K562 (cell line): Measurements from ENCODE around the gene STX18. TPM values are rescaled to one million over a fixed set of nuclear protein-coding genes. Genes with fewer than 3 reads are reported as not detected.

Experiments used
- ATAC-seq: fragments of 200-7000 bp; cut with Tn5 transposase; 3 replicates; pipeline ENCODE4 v1.9.1; 2020; ENCODE audit warnings: moderate library complexity
- BruUV-seq: library from RNA; stranded (reverse); fragments of 400-500 nt; replicated peaks from 2 replicates; lab custom pipeline; 2021; lab: Mats Ljungman, UMichigan
- CTCF ChIA-PET: fragments of 300-600 bp; formaldehyde crosslinking; extraction: SDS; loops from one replicate; lab custom pipeline; 2021; ENCODE audit warnings: low intra/inter-chr PET ratio; lab: Yijun Ruan, JAX
- POLR2A ChIA-PET: fragments of 300-600, 350-650 bp; sonication (Branson Sonifier 250); formaldehyde crosslinking; extraction: SDS; loops from one replicate; lab custom pipeline; 2021; ENCODE audit warnings: antibody characterized with exemption, inconsistent platforms; lab: Yijun Ruan, JAX
- DNase-seq, 4 experiments: peaks; one replicate each; pipeline versions ENCODE4 v3.0.0 to v3.0.0-alpha.2; 2011 to 2018; ENCODE audit warnings: low spot score in 3 of 4, mixed read lengths in 3 of 4; ENCODE audit errors: extremely low read depth in 1 of 4
- FAIRE-seq: peaks from 2 replicates; lab custom pipeline; 2011; peaks lifted over from hg19 to GRCh38; lab: Jason Lieb, UNC
- H2AFZ ChIP-seq: 2 replicates; pipeline ENCODE4 v1.6.0; 2011; ENCODE audit warnings: low read depth, low read length, control low read depth, inconsistent platforms
- H3K27ac ChIP-seq: fragments of 200-600 bp; 3 replicates; pipeline ENCODE4 v1.8.0; 2011; ENCODE audit warnings: low read depth, mild to moderate bottlenecking, control low read depth, inconsistent platforms, low read length, moderate library complexity, mixed read lengths; ENCODE audit errors: extremely low read depth
- H3K27me3 ChIP-seq, 2 experiments: fragments of 300-600 bp in 1 of 2; 2 replicates in 1 of 2; 3 replicates in 1 of 2; pipeline versions ENCODE4 v1.6.0 to v1.8.0; 2011; ENCODE audit warnings: inconsistent platforms in 2 of 2, low read length in 2 of 2, mild to moderate bottlenecking in 1 of 2, mixed read lengths in 1 of 2, moderate library complexity in 1 of 2; ENCODE audit not compliant: control insufficient read depth in 2 of 2, insufficient read depth in 2 of 2
- H3K36me3 ChIP-seq: fragments of 300-600 bp; 3 replicates; pipeline ENCODE4 v1.8.0; 2011; ENCODE audit warnings: mild to moderate bottlenecking, low read length, inconsistent platforms; ENCODE audit not compliant: control insufficient read depth, insufficient read depth
- H3K4me1 ChIP-seq, 2 experiments: fragments of 200-600 bp in 1 of 2; replicated peaks in 1 of 2; 2 replicates in 1 of 2; 3 replicates in 1 of 2; pipeline versions ENCODE4 v1.5.1 to v1.8.0; 2011; ENCODE audit warnings: inconsistent platforms in 2 of 2, low read length in 2 of 2, mild to moderate bottlenecking in 1 of 2, mixed read lengths in 1 of 2, moderate library complexity in 1 of 2; ENCODE audit not compliant: control insufficient read depth in 2 of 2, insufficient read depth in 2 of 2
- H3K4me2 ChIP-seq: 2 replicates; pipeline ENCODE4 v1.6.1; 2011; ENCODE audit warnings: low read length, control low read depth, inconsistent platforms, mixed read lengths; ENCODE audit not compliant: insufficient read depth
- H3K4me3 ChIP-seq: fragments of 200-600 bp; sonication (generic), shearing (Covaris generic); 2 replicates; pipeline ENCODE4 v1.5.1; 2016; ENCODE audit warnings: control low read depth, inconsistent platforms
- H3K79me2 ChIP-seq: fragments of 200-600 bp; 3 replicates; pipeline ENCODE4 v1.8.0; 2011; ENCODE audit warnings: low read length, inconsistent platforms; ENCODE audit not compliant: control insufficient read depth, insufficient read depth
- H3K9ac ChIP-seq, 2 experiments: 2 replicates each; pipeline versions ENCODE4 v1.6.0 to v1.6.1; 2011; ENCODE audit warnings: low read depth in 2 of 2, low read length in 2 of 2, control low read depth in 1 of 2, inconsistent platforms in 1 of 2, mild to moderate bottlenecking in 1 of 2, mixed read lengths in 1 of 2; ENCODE audit not compliant: insufficient read depth in 1 of 2
- H3K9me1 ChIP-seq: one replicate; pipeline ENCODE4 v1.6.0; 2011; ENCODE audit warnings: inconsistent platforms, mild to moderate bottlenecking, low read length, moderate library complexity; ENCODE audit not compliant: control insufficient read depth, insufficient read depth
- H3K9me3 ChIP-seq: replicated peaks from 2 replicates; pipeline ENCODE4 v1.5.1; 2011; ENCODE audit warnings: low read depth, low read length, inconsistent platforms; ENCODE audit not compliant: control insufficient read depth, insufficient read depth
- H4K20me1 ChIP-seq: replicated peaks from 2 replicates; pipeline ENCODE4 v1.6.1; 2011; ENCODE audit warnings: low read length, inconsistent platforms, mixed read lengths; ENCODE audit not compliant: control insufficient read depth, insufficient read depth
- ARID4B ChIP-seq: sonication (generic); formaldehyde crosslinking; IDR thresholded peaks from 2 replicates; pipeline ENCODE4 v1.8.0; 2022; ENCODE audit warnings: mild to moderate bottlenecking, missing genetic modification reagents
- ATF3 ChIP-seq, 2 experiments: fragments of 450-650 bp in 1 of 2; sonication (generic) in 1 of 2; formaldehyde crosslinking in 1 of 2; IDR thresholded peaks in 1 of 2; conservative IDR thresholded peaks in 1 of 2; 2 replicates each; pipeline versions ENCODE4 v1.6.1 to v1.8.1; 2016 to 2023; ENCODE audit warnings: mild to moderate bottlenecking in 2 of 2, moderate library complexity in 2 of 2, inconsistent platforms in 1 of 2, missing genetic modification reagents in 1 of 2
- C11orf30 ChIP-seq: fragments of 450-650 bp; IDR thresholded peaks from 2 replicates; pipeline ENCODE4 v1.6.1; 2016; ENCODE audit warnings: low read depth, mild to moderate bottlenecking
- JUND ChIP-seq, 2 experiments: IDR thresholded peaks; 2 replicates in 1 of 2; 3 replicates in 1 of 2; pipeline ENCODE4 v1.6.1; 2011; ENCODE audit warnings: borderline replicate concordance in 2 of 2, low read depth in 2 of 2, low read length in 2 of 2, improper control_type of control experiment in 1 of 2, missing biosample characterization in 1 of 2, missing genetic modification characterization in 1 of 2, missing genetic modification reagents in 1 of 2
- LEF1 ChIP-seq: fragments of 450-650 bp; IDR thresholded peaks from 2 replicates; pipeline ENCODE4 v1.6.1; 2016; ENCODE audit warnings: mild to moderate bottlenecking
- MAFF ChIP-seq: IDR thresholded peaks from 2 replicates; pipeline ENCODE4 v1.6.1; 2012; ENCODE audit warnings: low read length, improper control_type of control experiment
- MAFK ChIP-seq: IDR thresholded peaks from 2 replicates; pipeline ENCODE4 v1.6.1; 2011; ENCODE audit warnings: low read length, improper control_type of control experiment
- NFIC ChIP-seq: fragments of 450-650 bp; IDR thresholded peaks from 2 replicates; pipeline ENCODE4 v1.6.1; 2017; ENCODE audit warnings: mild to moderate bottlenecking, inconsistent platforms
- SIN3B ChIP-seq: fragments of 450-650 bp; IDR thresholded peaks from 2 replicates; pipeline ENCODE4 v1.6.1; 2017; ENCODE audit warnings: low read depth, mild to moderate bottlenecking, moderate library complexity
- ZBTB12 ChIP-seq: fragments of 250-450 bp; sonication (Bioruptor Pico); IDR thresholded peaks from 2 replicates; pipeline ENCODE4 v1.4.0; 2020
- ZNF212 ChIP-seq: fragments of 450-650 bp; formaldehyde crosslinking; IDR thresholded peaks from 2 replicates; pipeline ENCODE4 v1.4.0; 2020; ENCODE audit warnings: mild to moderate bottlenecking
- ZNF644 ChIP-seq: fragments of 200-800 bp; sonication (Bioruptor generic); IDR thresholded peaks from 2 replicates; pipeline ENCODE4 v1.6.1; 2016; ENCODE audit warnings: low read depth, missing genetic modification characterization, missing compliant biosample characterization
- ZNF77 ChIP-seq: fragments of 250-450 bp; sonication (Bioruptor Pico); IDR thresholded peaks from 2 replicates; pipeline ENCODE4 v1.5.0; 2020
- WGBS: fragments of 100-300 bp; shearing (Covaris generic); methylation state at CpG from one replicate; pipeline ENCODE4 v1.1.6; 2016; ENCODE audit warnings: low coverage, mixed read lengths; ENCODE audit not compliant: insufficient coverage; ENCODE audit errors: missing lambda C conversion rate; 5-methylcytosine and 5-hydroxymethylcytosine counted together
- in situ Hi-C: fragments of 300-500 bp; cut with MboI; formaldehyde crosslinking; loops from 4 replicates; pipeline ENCODE4 v1.15.0; 2018; ENCODE audit warnings: inconsistent platforms, mixed read lengths
- intact Hi-C: fragments of 100-400 bp; cut with micrococcal nuclease; formaldehyde crosslinking; loops from 2 replicates; pipeline ENCODE4 v1.14.2; 2022
- polyA plus RNA-seq, 8 experiments: library from polyadenylated mRNA; depleted of rRNA in 4 of 8; stranded (reverse) in 5 of 8; unstranded in 3 of 8; fragments of >200 nt; fragmentation: Nextera tagmentation in 2 of 8; fragmentation: Illumina TruSeq in 1 of 8; extraction: Ambion mirVana in 2 of 8; extraction: Trizol in 1 of 8; gene quantifications; 2 replicates each; pipeline versions ENCODE4 v1.2.1 to v1.2.3, GENCODE V29; 2011 to 2014; ENCODE audit warnings: inconsistent platforms in 1 of 8, missing spikeins in 1 of 8
- total RNA-seq, 7 experiments: library from RNA; depleted of rRNA in 6 of 7; stranded (reverse); fragments of >200 nt in 6 of 7; fragmentation: Illumina TruSeq in 2 of 7; extraction: Trizol in 2 of 7; gene quantifications; 2 replicates each; pipeline versions ENCODE4 v1.2.1 to v1.2.3, GENCODE V29; 2011 to 2021; ENCODE audit warnings: low replicate concordance in 1 of 7

The STX18 gene
- total and polyA plus RNA-seq, 9 of the 15 experiments (the other 6 are each of a cell fraction or from before 2014, with no cell fraction given), result 6.2 to 41.7 (median 22.7) TPM

- no peak overlapping the region for H3K4me3 ChIP-seq
- intact Hi-C loops (no loop called here), in situ Hi-C loops (loop anchor here (10.0 to 25.0 kb wide), 2 partner anchors 388 to 1316 kb away; no protein-coding TSS in a partner anchor)
- H3K27ac ChIP-seq, result no peak overlapping the region
- FAIRE-seq (no peak), ATAC-seq (peak; percentile 53; the same call in 2 of the 3 replicates), DNase-seq (peak in 1 of 4 experiments; percentile 17)
- H3K9ac ChIP-seq, result no peak overlapping the region
- peaks cover 0 to 8% of the 10 kb centered on the region in 2 experiments; a peak in 2 of 5 replicates for H3K4me1 ChIP-seq
- ChIA-PET POLR2A (no interaction called here), CTCF (no interaction called here)
- 58% methylated on average over 9 of the region's 9 CpGs for WGBS
- H3K9me1 ChIP-seq, result no peaks in the 10 kb centered on the region
- H3K9me3 ChIP-seq, result no peaks in the 10 kb centered on the region
- BruUV-seq, result no TSS peak
- no peak overlapping the region for H3K4me2 ChIP-seq
- no peak overlapping the region for H2AFZ ChIP-seq
- H4K20me1 ChIP-seq, result no peaks in the 10 kb centered on the region
- H3K36me3 ChIP-seq, result no peaks in the 10 kb centered on the region
- H3K79me2 ChIP-seq, result no peaks in the 10 kb centered on the region
- no peaks in the 10 kb centered on the region for H3K27me3 ChIP-seq
- TF ChIP-seq JUND (IDR thresholded peaks at IDR 0.05; ENCODE audit: borderline replicate concordance, low read depth, low read length) (peak; percentile 34; the same call in 1 of the 2 replicates), JUND (tag; IDR thresholded peaks at IDR 0.05; ENCODE audit: borderline replicate concordance, low read depth, low read length) (peak; percentile 51; the same call in 2 of the 3 replicates), MAFF (peak; percentile 22; the same call in 1 of the 2 replicates), ZNF212 (CRISPR knock-in tag) (no peak), SIN3B (no peak), C11orf30 (peak; percentile 45; the same call in 1 of the 2 replicates), ZBTB12 (no peak), ZNF644 (tag) (no peak), ZNF77 (CRISPR knock-in tag) (no peak), MAFK (peak; percentile 29; the same call in 1 of the 2 replicates), ARID4B (CRISPR knock-in tag) (no peak), LEF1 (no peak), NFIC (no peak), ATF3 (IDR thresholded peaks at IDR 0.05) (peak; percentile 57; the same call in 1 of the 2 replicates), ATF3 (CRISPR knock-in tag; conservative IDR thresholded peaks at IDR 0.05) (no peak)
These were observed 45.1 kb downstream of the STX18 start for GRCh38 chr4:4496592-4497372.
